Right lobe of liver (tissue), 6 donors: Measurements from ENCODE around the gene KRT35. TPM values are rescaled to one million over a fixed set of nuclear protein-coding genes. Genes with fewer than 3 reads are reported as not detected.

ENCODE experiments used
- ATAC-seq, 4 donors: fragments of 200-7000 bp; cut with Tn5 transposase; one replicate each; pipeline ENCODE4 v1.9.1; 2020; ENCODE audit warnings: mild to moderate bottlenecking in 4 of 4, moderate library complexity in 4 of 4
- DNase-seq, 3 donors: peaks; one replicate each; pipeline ENCODE4 v3.0.0-alpha.2; 2020
- H3K27ac ChIP-seq, 3 donors: fragments of 200-600 bp; one replicate each; pipeline ENCODE4 v1.8.0; 2022
- H3K27me3 ChIP-seq, 2 donors: fragments of 200-600 bp; one replicate each; pipeline ENCODE4 v1.8.0; 2022
- H3K36me3 ChIP-seq, 4 donors: fragments of 200-600 bp; sonication (generic) in 1 of 4; one replicate each; pipeline versions ENCODE4 v1.5.1 to v1.8.0; 2017 to 2022; ENCODE audit warnings: control low read depth in 1 of 4
- H3K4me1 ChIP-seq, 4 donors: fragments of 200-600 bp; sonication (generic) in 1 of 4; one replicate each; pipeline versions ENCODE4 v1.5.1 to v1.8.0; 2017 to 2022; ENCODE audit warnings: control low read depth in 1 of 4
- H3K4me3 ChIP-seq, 3 donors: fragments of 200-600 bp; one replicate each; pipeline ENCODE4 v1.8.0; 2022
- H3K9me3 ChIP-seq, 4 donors: fragments of 200-600 bp; sonication (generic) in 1 of 4; one replicate each; pipeline versions ENCODE4 v1.5.1 to v1.8.0; 2017 to 2022; ENCODE audit warnings: control low read depth in 1 of 4
- CTCF ChIP-seq, 4 donors: fragments of 200-600 bp in 3 of 4; fragments of 450-650 bp in 1 of 4; IDR thresholded peaks; one replicate each; pipeline versions ENCODE4 v1.5.1 to v1.8.0; 2016 to 2022; ENCODE audit warnings: antibody characterized with exemption in 4 of 4, mild to moderate bottlenecking in 2 of 4
- POLR2A ChIP-seq: fragments of 450-650 bp; IDR thresholded peaks from one replicate; pipeline ENCODE4 v1.6.1; 2017; ENCODE audit warnings: antibody characterized with exemption, mild to moderate bottlenecking
- WGBS: methylation state at CpG from one replicate; pipeline ENCODE4 v1.1.6; 2018; ENCODE audit warnings: low coverage, low lambda C conversion rate; ENCODE audit not compliant: insufficient coverage; ENCODE audit errors: missing lambda C conversion rate; 5-methylcytosine and 5-hydroxymethylcytosine counted together
- intact Hi-C, 2 donors: fragments of 100-400 bp; cut with DNase I; formaldehyde crosslinking; loops; one replicate each; pipeline versions ENCODE4 v1.11.2 to v1.14.1; 2022
- long read RNA-seq: library from polyadenylated mRNA; unstranded; transcript quantifications from one replicate; pipeline ENCODE4 v2.0.0, GENCODE V29; 2019
- total RNA-seq, 6 experiments: library from RNA; depleted of rRNA in 2 of 6; stranded (reverse); fragments of >200 nt in 2 of 6; fragmentation: NEBNext Ultra II Directional in 3 of 6; extraction: Animal tissue kit (Norgen Biotek cat#: 25700) in 3 of 6; gene quantifications; one replicate each; pipeline versions ENCODE4 v1.1.0 to v1.2.4, GENCODE V29; 2016 to 2023
- donor health status: DM: no; HTN: yes; CAD: no.
- donor health status: DM: no; HTN: no; CAD: no.
- donor health status: DM: no; HTN: no; CAD: no.
- donor health status: DM: no; HTN: yes; CAD: no.
- donor health status: DM: no; HTN: yes; CAD: no.

Gene KRT35
- not detected for total RNA-seq
- long read RNA-seq: 0 reads

GRCh38 chr17:41481036-41481435 lies at the start of gene KRT35:
Gene KRT35 (minus strand): TSS chr17:41481151. CDS start chr17:41481097, 54 bp downstream.
- Histone ChIP-seq H3K27ac (no peak within 1 kb of the TSS), H3K36me3 (no peaks in the 10 kb centered on the region), H3K27me3 (no peaks in the 10 kb centered on the region), H3K4me3 (no peak within 1 kb of the TSS), H3K9me3 (no peaks in the 10 kb centered on the region), H3K4me1 (no peaks in the 10 kb centered on the region)
- 89% methylated on average over 1 of the region's 2 CpGs for WGBS
- TF ChIP-seq CTCF (IDR thresholded peaks at IDR 0.05): no peak
- no peak for TF ChIP-seq POLR2A
- no peak for DNase-seq
- ATAC-seq: no peak
- intact Hi-C loops: no loop called here

- no peak for DNase-seq
- Histone ChIP-seq H3K27me3 (peaks cover 0 to 8% of the 10 kb centered on the region in 2 donors), H3K27ac (no peak overlapping the region), H3K4me1 (no peaks in the 10 kb centered on the region), H3K9me3 (no peaks in the 10 kb centered on the region), H3K36me3 (no peaks in the 10 kb centered on the region), H3K4me3 (no peak overlapping the region)
- intact Hi-C loops: no loop called here
- TF ChIP-seq CTCF (IDR thresholded peaks at IDR 0.05) (no peak), POLR2A (no peak)
- WGBS: 42% methylated on average over 6 of the region's 8 CpGs
- peak in 1 of 4 donors; percentile 14 for ATAC-seq
Observed at GRCh38 chr17:41530062-41531048, 49.4 kb upstream of the KRT35 start.

GRCh38 chr17:41529491-41529915 lies 48.6 kb upstream of the KRT35 start:
- TF ChIP-seq CTCF (IDR thresholded peaks at IDR 0.05) (no peak), POLR2A (no peak)
- DNase-seq: no peak
- Histone ChIP-seq H3K9me3 (no peaks in the 10 kb centered on the region), H3K4me1 (no peaks in the 10 kb centered on the region), H3K27ac (no peak overlapping the region), H3K27me3 (peaks cover 0 to 8% of the 10 kb centered on the region in 2 donors), H3K4me3 (no peak overlapping the region), H3K36me3 (no peaks in the 10 kb centered on the region)
- WGBS: 58% methylated on average over 5 of the region's 5 CpGs
- ATAC-seq: no peak
- intact Hi-C loops: no loop called here

GRCh38 chr17:41528959-41529353 lies 48.0 kb upstream of the KRT35 start:
- Histone ChIP-seq H3K36me3 (no peaks in the 10 kb centered on the region), H3K9me3 (no peaks in the 10 kb centered on the region), H3K27me3 (peaks cover 0 to 8% of the 10 kb centered on the region in 2 donors), H3K4me3 (no peak overlapping the region), H3K27ac (no peak overlapping the region), H3K4me1 (no peaks in the 10 kb centered on the region)
- 38% methylated on average over 4 of the region's 10 CpGs for WGBS
- DNase-seq (no peak), ATAC-seq (no peak)
- TF ChIP-seq POLR2A: no peak
- no peak for TF ChIP-seq CTCF (IDR thresholded peaks at IDR 0.05)
- intact Hi-C loops: no loop called here
